HEK293 (cell line): ENCODE results near the gene TTC7B.

Experiments
- CTCF ChIA-PET: fragments of 350-600 bp; formaldehyde crosslinking; extraction: SDS; loops from one replicate; lab custom pipeline; 2021; ENCODE audit warnings: antibody characterized with exemption; lab: Yijun Ruan, JAX
- POLR2A ChIA-PET: fragments of 300-600 bp; formaldehyde crosslinking; extraction: SDS; loops from one replicate; lab custom pipeline; 2020; ENCODE audit warnings: antibody characterized with exemption, inconsistent platforms; lab: Yijun Ruan, JAX
- H3K27ac ChIP-seq: fragments of 200-500 bp; sonication (Bioruptor generic); 2 replicates; pipeline ENCODE4 v1.5.1; 2014; ENCODE audit warnings: low read depth, low read length, control low read depth, inconsistent platforms; ENCODE audit errors: extremely low read depth
- H3K36me3 ChIP-seq, 2 experiments: fragments of 200-500 bp in 1 of 2; sonication (Bioruptor generic) in 1 of 2; 1 replicate in 1 of 2; 2 replicates in 1 of 2; pipeline ENCODE4 v1.5.1; 2014 to 2017; ENCODE audit warnings: inconsistent platforms in 2 of 2, low read length in 2 of 2; ENCODE audit not compliant: control insufficient read depth in 2 of 2, insufficient read depth in 1 of 2
- H3K4me1 ChIP-seq: fragments of 200-500 bp; sonication (Bioruptor generic); 2 replicates; pipeline ENCODE4 v1.5.1; 2014; ENCODE audit warnings: mild to moderate bottlenecking, low read length, inconsistent platforms; ENCODE audit not compliant: control insufficient read depth, insufficient read depth
- H3K4me3 ChIP-seq: 2 replicates; pipeline ENCODE4 v1.5.1; 2011; ENCODE audit warnings: low read depth, mild to moderate bottlenecking, control low read depth, low read length, moderate library complexity
- H3K9me3 ChIP-seq: fragments of 200-500 bp; sonication (Bioruptor generic); 2 replicates; pipeline ENCODE4 v1.5.1; 2014; ENCODE audit warnings: low read depth, low read length, inconsistent platforms; ENCODE audit not compliant: control insufficient read depth, insufficient read depth
- CTCF ChIP-seq: fragments of 450-650 bp; formaldehyde crosslinking; IDR thresholded peaks from 2 replicates; pipeline ENCODE4 v1.5.1; 2016; ENCODE audit warnings: missing biosample characterization, missing genetic modification characterization
- HOXA7 ChIP-seq: sonication (generic); formaldehyde crosslinking; IDR thresholded peaks from 2 replicates; pipeline ENCODE4 v1.8.1; 2022; ENCODE audit warnings: missing genetic modification reagents, borderline replicate concordance
- MZF1 ChIP-seq: fragments of 450-650 bp; formaldehyde crosslinking; IDR thresholded peaks from 2 replicates; pipeline ENCODE4 v1.5.1; 2017; ENCODE audit warnings: missing biosample characterization, missing genetic modification characterization, borderline replicate concordance
- PRDM1 ChIP-seq: fragments of 450-650 bp; formaldehyde crosslinking; IDR thresholded peaks from 2 replicates; pipeline ENCODE4; 2016; ENCODE audit warnings: missing biosample characterization, missing genetic modification characterization
- PRDM10 ChIP-seq: fragments of 450-650 bp; formaldehyde crosslinking; IDR thresholded peaks from 2 replicates; pipeline ENCODE4 v1.5.1; 2016; ENCODE audit warnings: missing biosample characterization, missing genetic modification characterization
- ZBTB6 ChIP-seq: fragments of 450-650 bp; formaldehyde crosslinking; IDR thresholded peaks from 2 replicates; pipeline ENCODE4 v1.5.1; 2017; ENCODE audit warnings: missing biosample characterization, missing genetic modification characterization
- ZEB2 ChIP-seq: fragments of 450-650 bp; formaldehyde crosslinking; IDR thresholded peaks from 2 replicates; pipeline ENCODE4 v1.5.1; 2016; ENCODE audit warnings: missing biosample characterization, missing genetic modification characterization
- ZIC2 ChIP-seq: fragments of 450-650 bp; formaldehyde crosslinking; IDR thresholded peaks from 2 replicates; pipeline ENCODE4 v1.5.1; 2016; ENCODE audit warnings: missing biosample characterization, missing genetic modification characterization
- ZNF157 ChIP-seq: fragments of 450-650 bp; formaldehyde crosslinking; IDR thresholded peaks from 2 replicates; pipeline ENCODE4 v1.5.1; 2016; ENCODE audit warnings: missing biosample characterization, missing genetic modification characterization
- ZNF169 ChIP-seq: fragments of 450-650 bp; formaldehyde crosslinking; IDR thresholded peaks from 2 replicates; pipeline ENCODE4 v1.5.1; 2016; ENCODE audit warnings: missing biosample characterization, missing genetic modification characterization
- ZNF223 ChIP-seq: fragments of 450-650 bp; formaldehyde crosslinking; IDR thresholded peaks from 2 replicates; pipeline ENCODE4 v1.5.1; 2016; ENCODE audit warnings: missing biosample characterization, missing genetic modification characterization
- ZNF239 ChIP-seq: fragments of 450-650 bp; formaldehyde crosslinking; IDR thresholded peaks from 2 replicates; pipeline ENCODE4 v1.5.1; 2016; ENCODE audit warnings: missing biosample characterization, missing genetic modification characterization
- ZNF530 ChIP-seq: fragments of 450-650 bp; formaldehyde crosslinking; IDR thresholded peaks from 2 replicates; pipeline ENCODE4 v1.5.1; 2016; ENCODE audit warnings: low read depth, missing biosample characterization, missing genetic modification characterization
- ZNF623 ChIP-seq: fragments of 450-650 bp; formaldehyde crosslinking; IDR thresholded peaks from 2 replicates; pipeline ENCODE4 v1.5.1; 2016; ENCODE audit warnings: missing biosample characterization, missing genetic modification characterization
- ZNF645 ChIP-seq: fragments of 450-650 bp; formaldehyde crosslinking; IDR thresholded peaks from 2 replicates; pipeline ENCODE4; 2016; ENCODE audit warnings: missing biosample characterization, missing genetic modification characterization
- ZNF660 ChIP-seq: fragments of 450-650 bp; IDR thresholded peaks from 2 replicates; pipeline ENCODE4 v1.5.1; 2018; ENCODE audit warnings: missing biosample characterization, mild to moderate bottlenecking, missing genetic modification characterization
- ZNF76 ChIP-seq: fragments of 450-650 bp; formaldehyde crosslinking; IDR thresholded peaks from 2 replicates; pipeline ENCODE4; 2016; ENCODE audit warnings: low read depth, missing biosample characterization, missing genetic modification characterization, borderline replicate concordance
- TF ChIP-seq, protein P1 (sequence below): fragments of 450-650 bp; formaldehyde crosslinking; IDR thresholded peaks from 2 replicates; pipeline ENCODE4 v1.5.1; 2017; ENCODE audit warnings: missing biosample characterization, missing genetic modification characterization
- TF ChIP-seq, protein P2 (sequence below): fragments of 450-650 bp; formaldehyde crosslinking; IDR thresholded peaks from 2 replicates; pipeline ENCODE4 v1.5.1; 2017; ENCODE audit warnings: missing biosample characterization, missing genetic modification characterization

The TTC7B gene

DNA sequence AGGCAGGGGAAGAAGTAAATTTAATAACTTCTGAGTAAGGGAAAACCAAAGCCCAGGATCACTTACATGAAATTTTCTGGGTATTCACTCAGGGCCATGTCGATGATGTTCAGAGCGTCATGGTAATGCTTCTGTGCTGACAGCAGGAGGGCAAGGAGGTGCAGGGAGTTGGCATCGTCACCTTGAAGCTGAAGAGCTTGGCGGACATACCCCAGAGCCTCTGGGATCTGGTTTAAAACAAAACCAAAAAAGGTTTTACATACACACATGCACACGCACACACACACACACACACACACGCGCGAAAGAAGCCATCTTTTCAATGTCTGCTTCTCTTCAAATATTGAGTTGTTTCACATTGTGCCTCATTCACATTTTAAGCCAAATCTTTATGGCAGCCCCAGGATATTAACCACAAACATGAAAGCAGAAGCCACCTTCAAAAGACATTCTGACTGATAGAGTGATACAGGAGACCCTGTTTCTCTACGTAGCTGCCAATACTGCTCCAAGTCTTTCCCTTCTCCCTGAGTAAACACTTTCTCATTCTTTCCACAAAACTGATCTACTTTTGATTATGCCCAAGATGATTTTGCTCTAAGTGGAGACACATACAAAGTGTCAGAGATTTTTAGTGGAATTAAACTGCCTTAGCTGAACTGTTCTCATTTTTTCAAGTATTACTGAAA lies 172.1 kb downstream of the TTC7B start:
- ChIA-PET CTCF (interaction anchor here (1.0 kb wide), 1 partner anchor 53 kb away, joined by 3 read pairs; no protein-coding TSS in a partner anchor), POLR2A (no interaction called here)
- TF ChIP-seq ZNF169 (no peak), MZF1 (no peak), ZNF660 (tag by site-specific recombination) (no peak), CTCF (tag by site-specific recombination) (no peak), ZIC2 (no peak)
- Histone ChIP-seq H3K9me3 (no peaks in the 10 kb centered on the region), H3K27ac (no peak overlapping the region), H3K36me3 (peaks cover 12 to 46% of the 10 kb centered on the region in 2 experiments), H3K4me3 (no peak overlapping the region), H3K4me1 (no peaks in the 10 kb centered on the region)

DNA sequence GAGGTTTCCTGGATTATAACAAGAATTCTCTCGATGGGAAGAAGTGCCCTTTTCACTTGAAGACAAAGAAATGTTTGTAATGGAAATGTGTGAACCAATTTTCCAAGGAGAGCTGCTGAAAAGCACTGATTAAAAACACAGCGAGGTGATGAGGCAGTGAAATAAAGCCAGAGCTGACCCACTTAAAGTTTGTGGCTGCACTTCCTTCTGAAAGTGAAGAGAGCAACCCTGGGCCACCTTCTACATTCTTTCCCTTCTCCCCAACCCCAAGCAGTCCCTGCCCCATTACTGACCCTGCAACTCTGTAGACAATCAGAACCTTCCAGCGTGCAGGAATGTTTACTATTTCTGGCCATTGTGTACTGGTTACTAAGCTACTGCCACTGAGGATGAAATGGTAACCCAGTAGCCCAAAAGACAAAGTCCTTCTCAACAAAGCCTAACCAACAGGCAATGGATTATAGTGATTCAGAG lies 173.9 kb downstream of the TTC7B start:
- TF ChIP-seq ZNF239 (no peak), ZNF223 (no peak), PRDM10 (no peak), ZNF623 (tag by site-specific recombination) (no peak), ZEB2 (tag by site-specific recombination) (no peak)
- TF ChIP-seq, protein P1, sequence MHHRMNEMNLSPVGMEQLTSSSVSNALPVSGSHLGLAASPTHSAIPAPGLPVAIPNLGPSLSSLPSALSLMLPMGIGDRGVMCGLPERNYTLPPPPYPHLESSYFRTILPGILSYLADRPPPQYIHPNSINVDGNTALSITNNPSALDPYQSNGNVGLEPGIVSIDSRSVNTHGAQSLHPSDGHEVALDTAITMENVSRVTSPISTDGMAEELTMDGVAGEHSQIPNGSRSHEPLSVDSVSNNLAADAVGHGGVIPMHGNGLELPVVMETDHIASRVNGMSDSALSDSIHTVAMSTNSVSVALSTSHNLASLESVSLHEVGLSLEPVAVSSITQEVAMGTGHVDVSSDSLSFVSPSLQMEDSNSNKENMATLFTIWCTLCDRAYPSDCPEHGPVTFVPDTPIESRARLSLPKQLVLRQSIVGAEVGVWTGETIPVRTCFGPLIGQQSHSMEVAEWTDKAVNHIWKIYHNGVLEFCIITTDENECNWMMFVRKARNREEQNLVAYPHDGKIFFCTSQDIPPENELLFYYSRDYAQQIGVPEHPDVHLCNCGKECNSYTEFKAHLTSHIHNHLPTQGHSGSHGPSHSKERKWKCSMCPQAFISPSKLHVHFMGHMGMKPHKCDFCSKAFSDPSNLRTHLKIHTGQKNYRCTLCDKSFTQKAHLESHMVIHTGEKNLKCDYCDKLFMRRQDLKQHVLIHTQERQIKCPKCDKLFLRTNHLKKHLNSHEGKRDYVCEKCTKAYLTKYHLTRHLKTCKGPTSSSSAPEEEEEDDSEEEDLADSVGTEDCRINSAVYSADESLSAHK (tag by site-specific recombination) = no peak
- no peaks in the 10 kb centered on the region for H3K9me3 ChIP-seq
- H3K4me3 ChIP-seq = no peak overlapping the region
- H3K4me1 ChIP-seq = no peaks in the 10 kb centered on the region
- peaks cover 16 to 46% of the 10 kb centered on the region in 2 experiments for H3K36me3 ChIP-seq
- no peak overlapping the region for H3K27ac ChIP-seq
- POLR2A ChIA-PET = no interaction called here
- CTCF ChIA-PET = interaction anchor here (1.1 kb wide), 1 partner anchor 341 kb away, joined by 3 read pairs; no protein-coding TSS in a partner anchor

DNA sequence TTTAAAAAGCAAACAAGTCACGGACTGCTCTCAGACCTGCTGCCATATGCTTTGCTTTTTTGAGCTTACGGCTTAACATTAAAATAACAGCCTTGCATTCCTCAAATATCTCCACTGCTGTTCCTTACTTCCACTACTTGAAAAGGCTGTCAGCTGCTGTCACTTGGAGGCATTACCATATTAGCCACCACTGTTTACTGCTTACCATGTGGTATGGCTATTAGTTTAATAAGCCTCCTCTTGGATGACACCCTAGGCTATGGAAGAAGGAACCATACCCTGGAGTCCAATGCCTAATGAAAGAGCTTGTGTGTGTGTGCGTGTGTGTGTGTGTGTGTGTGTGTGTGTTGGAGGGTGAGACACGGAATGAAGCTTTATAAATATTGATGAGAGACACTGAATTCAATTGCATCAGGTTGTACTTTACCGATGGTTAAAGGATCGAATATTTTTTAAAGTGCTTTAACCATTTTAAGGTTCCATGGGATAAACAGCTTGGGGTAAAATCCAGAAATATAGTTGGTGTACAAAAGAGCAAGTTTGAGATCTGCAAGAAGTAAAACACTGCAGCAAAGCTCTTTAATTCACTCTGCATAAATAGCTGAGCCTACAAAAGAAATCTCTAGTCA lies 174.5 kb downstream of the TTC7B start:
- POLR2A ChIA-PET = no interaction called here
- no peak overlapping the region for H3K4me3 ChIP-seq
- H3K36me3 ChIP-seq = peaks cover 16 to 45% of the 10 kb centered on the region in 2 experiments
- H3K27ac ChIP-seq = no peak overlapping the region
- no peaks in the 10 kb centered on the region for H3K9me3 ChIP-seq
- H3K4me1 ChIP-seq = no peaks in the 10 kb centered on the region
- CTCF ChIA-PET = interaction anchor here (1.1 kb wide), 1 partner anchor 340 kb away, joined by 3 read pairs; no protein-coding TSS in a partner anchor
- TF ChIP-seq ZNF157 (no peak), HOXA7 (no peak), ZNF530 (tag by site-specific recombination) (no peak), PRDM1 (tag by site-specific recombination) (no peak), ZNF645 (tag by site-specific recombination) (no peak), ZNF623 (tag by site-specific recombination) (no peak), ZNF76 (tag by site-specific recombination) (no peak), ZBTB6 (tag by site-specific recombination) (no peak)
- TF ChIP-seq, protein P2, sequence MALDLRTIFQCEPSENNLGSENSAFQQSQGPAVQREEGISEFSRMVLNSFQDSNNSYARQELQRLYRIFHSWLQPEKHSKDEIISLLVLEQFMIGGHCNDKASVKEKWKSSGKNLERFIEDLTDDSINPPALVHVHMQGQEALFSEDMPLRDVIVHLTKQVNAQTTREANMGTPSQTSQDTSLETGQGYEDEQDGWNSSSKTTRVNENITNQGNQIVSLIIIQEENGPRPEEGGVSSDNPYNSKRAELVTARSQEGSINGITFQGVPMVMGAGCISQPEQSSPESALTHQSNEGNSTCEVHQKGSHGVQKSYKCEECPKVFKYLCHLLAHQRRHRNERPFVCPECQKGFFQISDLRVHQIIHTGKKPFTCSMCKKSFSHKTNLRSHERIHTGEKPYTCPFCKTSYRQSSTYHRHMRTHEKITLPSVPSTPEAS (tag by site-specific recombination) = no peak
